GM19351 (cell line): ENCODE data around the gene ASCC2.
"Not testable (repeated sequence)": the region's sequence is repeated elsewhere in the genome, so short reads cannot be mapped to it uniquely, and the experiment has no call there.

Experiments
- ATAC-seq: cut with Tn5 transposase; IDR thresholded peaks from one replicate; pipeline ENCODE4 v1.9.1; 2021; ENCODE audit warnings: mild to moderate bottlenecking, moderate library complexity; ENCODE audit not compliant: unreplicated experiment

Gene ASCC2

GRCh38 chr22:29762263-29762662, 75.8 kb downstream of the ASCC2 start:
- ATAC-seq: no peak

DNA sequence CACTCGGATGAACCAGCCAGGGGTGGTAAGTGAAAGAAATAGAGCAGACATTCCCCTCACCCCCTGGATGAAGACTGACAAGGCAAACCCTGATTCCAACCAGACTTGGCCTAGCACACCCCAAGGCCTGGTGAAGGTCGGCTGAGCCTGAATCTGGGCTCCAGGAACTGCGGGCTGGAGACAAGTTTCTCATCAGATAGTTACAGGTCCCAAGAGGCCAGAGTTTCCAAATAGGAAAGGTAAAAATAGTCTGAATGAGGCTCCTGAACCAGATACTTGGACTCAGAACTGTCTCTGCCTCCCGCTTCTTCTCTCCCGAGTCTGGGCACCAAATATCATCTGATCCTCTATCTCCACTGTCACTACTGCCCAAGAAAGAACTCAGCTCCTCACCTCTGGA, 79.1 kb downstream of the ASCC2 start:
- ATAC-seq: no peak

- no peak for ATAC-seq
These were observed 79.9 kb downstream of the ASCC2 start for GRCh38 chr22:29758068-29758622.

DNA sequence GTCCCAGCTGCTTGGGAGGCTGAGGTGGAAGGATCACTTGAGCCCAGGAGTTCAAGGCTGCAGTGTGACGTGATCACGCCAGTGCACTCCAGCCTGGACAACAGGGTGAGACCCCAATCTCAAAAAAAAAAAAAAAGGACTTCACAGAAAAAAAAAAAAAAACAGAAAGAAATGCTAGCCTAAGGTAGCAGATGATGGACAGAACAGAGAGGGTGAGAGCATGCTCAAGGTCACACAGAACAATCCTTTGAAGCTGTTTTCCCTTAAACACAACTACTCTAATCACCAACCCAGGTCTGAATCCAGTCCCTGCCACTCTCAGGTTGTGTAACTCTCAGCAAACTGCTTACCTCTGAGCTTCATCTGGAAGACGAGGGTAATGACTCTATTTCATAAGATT, 81.0 kb downstream of the ASCC2 start:
- no peak for ATAC-seq

DNA sequence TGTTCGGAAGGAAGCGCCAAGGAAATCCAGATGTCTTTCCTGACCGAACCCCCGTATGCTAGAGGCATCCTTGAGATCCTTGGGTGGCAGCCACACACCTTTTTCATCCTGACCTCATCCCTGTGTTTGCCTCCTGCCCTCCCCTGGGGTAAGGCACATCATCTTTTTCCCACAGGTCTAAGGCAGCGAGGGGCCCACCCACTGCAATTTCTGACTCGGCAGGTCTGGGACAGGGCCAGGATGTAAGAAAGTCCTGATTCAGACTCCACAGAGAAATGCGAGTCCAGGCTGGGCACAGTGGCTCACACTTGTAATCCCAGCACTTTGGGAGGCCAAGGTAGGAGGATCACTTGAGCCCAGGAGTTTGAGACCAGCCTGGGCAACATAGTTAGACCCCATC, 81.7 kb downstream of the ASCC2 start:
- ATAC-seq: no peak

DNA sequence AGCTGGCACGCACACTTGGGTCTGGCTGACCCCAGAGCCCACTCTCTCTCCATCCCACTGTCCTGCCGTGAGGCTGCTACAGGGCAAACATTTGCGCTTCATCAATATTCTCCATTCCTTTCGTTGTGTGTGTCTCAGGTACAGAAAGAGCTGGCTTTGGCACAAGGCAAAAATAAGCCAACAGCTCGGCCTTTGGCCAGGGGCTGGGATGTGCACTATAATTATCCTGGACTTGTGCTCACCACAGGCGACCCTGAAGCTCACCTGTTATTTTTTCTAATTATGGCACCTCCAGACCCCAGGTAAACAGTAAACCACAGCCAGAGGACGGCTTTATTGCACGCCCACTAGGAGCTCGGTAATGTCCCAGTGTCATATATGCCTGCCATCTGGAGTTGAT, 82.2 kb downstream of the ASCC2 start:
- ATAC-seq: no peak

DNA sequence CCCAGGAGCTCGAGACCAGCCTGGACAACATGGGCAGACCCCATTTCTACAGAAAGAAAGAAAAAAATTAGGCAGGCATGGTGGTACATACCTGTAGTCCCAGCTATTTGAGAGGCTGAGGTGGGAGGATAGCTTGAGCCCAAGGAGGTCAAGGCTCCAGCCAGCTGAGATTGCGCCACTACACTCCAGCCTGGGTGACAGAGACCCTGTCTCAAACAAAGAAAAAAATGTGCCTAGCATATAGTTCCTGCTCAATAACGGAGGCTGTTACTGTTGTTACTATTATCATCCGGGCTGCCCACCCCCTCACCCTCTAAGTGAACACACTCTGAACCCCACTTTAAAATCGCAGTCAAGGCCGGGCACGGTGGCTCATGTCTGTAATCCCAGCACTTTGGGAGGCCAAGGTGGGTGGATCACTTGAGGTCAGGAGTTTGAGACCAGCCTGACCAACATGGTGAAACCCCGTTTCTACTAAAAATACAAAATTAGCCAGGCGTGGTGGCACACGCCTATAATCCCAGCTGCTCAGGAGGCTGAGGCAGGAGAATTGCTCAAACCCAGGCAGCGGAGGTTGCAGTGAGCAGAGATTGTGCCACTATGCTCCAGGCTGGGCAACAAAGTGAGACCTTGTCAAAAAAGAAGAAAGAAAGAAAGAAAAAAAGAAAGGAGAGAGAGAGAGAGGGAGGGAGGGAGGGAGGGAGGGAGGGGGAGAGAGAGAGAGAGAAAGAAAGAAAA, 83.2 kb downstream of the ASCC2 start:
- ATAC-seq: not testable (repeated sequence)

GRCh38 chr22:29753808-29754657, 84.0 kb downstream of the ASCC2 start:
- no peak for ATAC-seq

- no peak for ATAC-seq
These were observed 86.4 kb downstream of the ASCC2 start for GRCh38 chr22:29751669-29752068.

DNA sequence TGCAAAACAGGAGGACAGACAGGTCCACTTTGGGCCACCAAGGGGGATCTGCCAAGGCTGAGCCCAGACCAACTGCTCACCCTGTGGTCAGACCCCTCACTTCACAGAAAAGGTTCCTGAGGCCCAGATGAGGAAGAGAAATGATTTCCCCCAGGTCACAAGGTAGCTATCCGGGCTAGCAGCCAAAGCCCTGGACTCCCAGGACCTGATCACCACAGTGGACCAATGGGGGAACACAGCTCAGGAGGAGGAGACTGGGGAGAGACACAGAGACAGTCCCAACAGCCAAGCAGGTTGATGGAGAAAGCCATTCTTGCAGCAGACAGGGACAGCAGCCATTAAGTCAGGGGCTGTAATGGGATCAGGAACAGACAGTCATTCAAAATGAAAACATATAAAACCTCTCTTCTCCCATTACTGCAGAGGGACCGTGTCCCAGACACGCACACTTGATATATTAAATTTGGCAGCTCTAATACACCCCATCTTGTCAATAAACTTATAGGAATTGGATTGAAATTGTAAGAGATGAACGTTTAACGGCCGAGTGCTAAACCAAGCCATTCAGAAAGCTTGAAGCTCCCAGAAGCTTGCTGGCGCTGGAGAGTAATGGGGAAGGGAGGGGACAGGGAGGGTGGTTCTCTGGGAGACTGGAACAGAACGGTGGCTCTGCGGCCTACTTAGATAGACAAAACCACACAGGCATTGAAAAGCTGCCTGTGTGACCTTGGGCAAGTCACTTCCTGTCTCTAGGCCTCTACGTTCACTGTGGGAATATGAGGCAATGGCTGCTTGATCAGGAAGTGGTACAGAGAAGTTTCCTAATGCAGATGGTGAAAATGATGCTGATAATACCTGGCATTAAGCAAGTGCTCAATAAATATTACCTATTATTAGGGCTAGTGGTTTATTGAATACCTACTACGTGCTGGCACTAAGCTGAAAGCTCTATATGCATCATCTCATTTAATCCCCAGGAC, 87.2 kb downstream of the ASCC2 start:
- no peak for ATAC-seq

DNA sequence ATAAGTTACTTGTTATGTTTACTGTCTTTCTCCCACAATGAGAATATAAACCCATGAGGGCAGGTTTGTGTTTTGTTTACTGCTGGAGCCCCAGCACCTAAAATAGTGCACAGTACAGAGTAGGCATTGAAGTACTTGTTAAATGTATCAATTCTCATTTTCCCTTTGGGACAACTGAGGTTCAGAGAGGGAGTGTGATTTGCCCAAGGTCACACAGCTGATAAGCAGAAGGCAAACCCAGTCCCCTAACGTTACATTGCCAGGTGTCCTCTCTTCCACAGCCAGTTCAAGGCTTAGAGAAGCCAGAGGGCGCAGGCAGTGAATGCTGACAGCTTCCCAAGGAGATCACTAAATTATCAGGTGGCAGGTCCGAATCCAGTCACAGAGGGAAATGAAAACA, 88.0 kb downstream of the ASCC2 start:
- no peak for ATAC-seq

DNA sequence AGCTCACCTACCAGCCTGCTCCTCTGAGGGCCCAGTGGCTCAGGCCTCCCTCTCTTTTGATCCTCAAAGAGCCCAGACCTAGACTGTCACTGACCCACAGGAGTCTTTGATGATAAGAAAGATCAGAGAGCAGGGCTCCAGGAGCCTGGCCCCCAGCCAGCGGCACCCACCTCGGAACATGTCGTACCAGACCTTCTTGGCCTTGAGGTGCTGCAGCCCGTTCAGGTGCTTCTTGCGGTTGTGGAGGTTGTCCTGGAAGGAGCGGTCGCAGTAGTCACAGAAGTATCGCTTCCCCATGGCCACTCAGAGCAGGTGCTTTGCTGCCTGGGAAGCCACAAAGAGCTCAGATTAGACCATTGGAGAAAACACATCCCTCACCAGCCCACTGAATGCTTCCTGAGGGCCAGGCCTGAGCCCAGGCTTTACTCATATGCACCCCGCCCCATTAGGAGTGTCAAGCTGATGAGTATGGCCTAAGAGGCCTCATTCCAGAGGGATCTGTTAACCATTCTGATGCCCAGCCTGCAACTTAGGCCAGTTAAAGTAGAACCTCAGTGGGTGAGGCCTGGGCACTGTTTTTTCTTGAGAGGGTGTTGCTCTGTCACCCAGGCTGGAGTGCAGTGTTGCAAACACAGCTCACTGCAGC, 89.7 kb downstream of the ASCC2 start:
- no peak for ATAC-seq

DNA sequence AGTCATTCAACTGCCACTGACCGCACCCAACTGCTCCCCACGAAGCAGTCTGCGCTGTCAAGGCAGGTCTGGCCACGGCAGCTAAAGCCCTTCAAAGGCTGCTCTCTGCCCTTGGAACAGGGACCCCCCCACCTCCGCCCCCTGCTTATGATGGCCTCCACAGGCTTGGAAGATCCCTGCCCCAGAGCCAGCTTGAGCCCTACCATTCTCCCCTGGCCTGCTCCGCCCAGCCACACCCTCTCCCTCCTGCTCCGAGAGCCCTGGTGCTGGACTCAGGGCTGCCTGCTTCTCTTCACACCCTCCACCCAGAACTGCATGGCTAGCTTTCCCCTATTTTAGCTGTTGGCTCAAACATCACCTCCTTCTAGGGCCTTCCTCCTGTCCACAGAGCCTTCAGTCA, 90.2 kb downstream of the ASCC2 start:
- no peak for ATAC-seq

DNA sequence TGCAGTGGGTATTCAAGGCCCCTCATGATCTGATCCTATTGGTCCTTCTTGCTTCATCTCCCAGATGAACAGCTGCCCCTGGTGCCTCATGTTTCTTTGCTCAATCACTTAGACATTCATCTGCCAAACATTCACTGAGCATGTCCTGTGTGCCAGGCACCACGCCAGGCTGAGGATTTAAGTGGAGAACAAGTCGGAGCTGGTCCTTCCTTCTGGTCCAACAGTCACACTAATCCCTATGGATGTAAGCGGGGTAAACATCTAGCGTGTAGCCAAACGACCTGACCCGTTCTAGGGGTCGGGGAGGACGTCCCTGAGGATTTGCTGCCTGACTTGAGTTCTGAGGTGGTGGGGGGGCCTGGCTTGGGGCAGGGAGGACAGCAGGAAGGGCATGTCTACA, 93.2 kb downstream of the ASCC2 start:
- no peak for ATAC-seq

DNA sequence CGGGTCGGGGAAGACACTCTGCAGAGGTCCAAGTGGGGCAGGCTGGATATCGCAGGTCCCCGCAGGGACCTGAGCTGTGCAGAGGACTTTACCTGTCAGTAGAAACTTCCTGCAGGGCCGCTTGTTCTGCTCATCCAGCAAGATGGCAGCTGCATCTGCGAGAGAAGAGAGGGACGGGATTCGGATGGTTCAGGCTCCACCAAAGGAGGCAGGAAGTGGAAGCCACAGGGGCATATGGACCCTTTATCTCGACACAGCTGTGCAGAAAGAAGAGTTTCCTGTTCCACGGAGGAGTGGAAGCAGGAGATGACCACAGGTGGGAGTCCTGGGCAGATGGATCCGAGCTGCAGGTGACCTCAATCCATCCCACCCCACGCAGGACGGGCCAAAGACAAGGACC, 95.7 kb downstream of the ASCC2 start:
- ATAC-seq: no peak

DNA sequence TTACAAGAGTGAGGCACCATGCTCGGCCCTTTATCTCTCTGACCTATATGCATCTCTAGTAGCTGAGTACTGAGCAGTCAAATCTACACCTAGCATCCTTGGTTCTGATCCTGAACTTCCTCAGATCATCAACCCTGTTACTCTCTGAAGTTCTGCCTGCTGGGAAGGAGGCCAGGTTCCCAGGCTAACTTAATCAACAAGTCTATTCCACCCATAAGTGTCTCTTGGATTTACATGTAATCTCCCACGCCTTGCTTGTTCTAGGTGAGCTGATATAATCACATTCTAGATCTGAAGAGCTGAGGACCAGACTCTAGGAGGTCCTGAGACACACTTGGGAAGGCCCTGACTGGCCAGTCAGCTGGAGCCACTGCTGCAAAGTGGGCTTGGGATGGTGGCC, 96.1 kb downstream of the ASCC2 start:
- no peak for ATAC-seq

DNA sequence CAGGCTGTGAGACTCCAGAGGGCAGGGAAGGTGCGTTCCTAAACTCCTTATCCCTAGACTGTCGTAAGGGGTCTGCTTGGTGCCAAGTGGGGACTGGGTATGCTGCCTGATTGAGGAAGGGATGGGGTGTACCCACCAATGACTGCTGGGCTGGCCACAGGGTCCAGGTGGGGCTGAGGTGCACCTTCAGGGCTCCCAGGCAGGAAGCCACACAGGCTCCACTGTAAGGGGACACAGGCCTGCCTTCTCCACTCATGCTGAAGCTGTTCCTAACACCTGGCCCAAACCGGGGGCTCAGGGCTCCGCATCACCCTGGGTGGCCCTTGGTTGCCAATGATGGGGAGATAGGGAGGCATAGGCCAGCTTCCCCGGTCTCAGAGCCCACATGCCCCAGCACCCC, 97.9 kb downstream of the ASCC2 start:
- ATAC-seq: no peak

GRCh38 chr22:29739346-29739875, 98.7 kb downstream of the ASCC2 start:
- no peak for ATAC-seq
